Measurements from ENCODE around the gene SLC25A26. TPM values are rescaled to one million over a fixed set of nuclear protein-coding genes. Genes with fewer than 3 reads are reported as not detected.

SLC25A26 gene
- total RNA-seq, 1 donor from 2014 or later, result 14.9 TPM

- DNase-seq (ENCODE audit: low spot score) (no peak), ATAC-seq (no peak)
Observed at GRCh38 chr3:66426135-66426534, 205.3 kb downstream of the SLC25A26 start.

- DNase-seq (ENCODE audit: low spot score) (no peak), ATAC-seq (no peak)
Observed at GRCh38 chr3:66427352-66427751, 206.6 kb downstream of the SLC25A26 start.

GRCh38 chr3:66427951-66428474 is 207.2 kb downstream of the SLC25A26 start:
- ATAC-seq (no peak), DNase-seq (ENCODE audit: low spot score) (no peak)

Other genes starting within 250 kb of the SLC25A26 start
- gene MAGI1, start 182.1 kb upstream of the SLC25A26 start, total RNA-seq, result 28.3 TPM